OCI-LY7 (cell line): Measurements from ENCODE around the gene FOXN3.

ENCODE experiments used
- CTCF ChIP-seq: fragments of 200-600 bp; sonication (generic); conservative IDR thresholded peaks from 2 replicates; pipeline ENCODE4 v1.5.1; 2014; ENCODE audit warnings: mild to moderate bottlenecking, antibody characterized with exemption, low read length, moderate library complexity, mixed read lengths
- EZH2phosphoT487 ChIP-seq: fragments of 200-600 bp; sonication (generic); IDR thresholded peaks from 2 replicates; pipeline ENCODE4 v1.6.1; 2018; ENCODE audit warnings: low read depth, borderline replicate concordance, mild to moderate bottlenecking, mixed run types, antibody characterized with exemption, low read length, moderate library complexity, mixed read lengths

- TF ChIP-seq CTCF (no peak), EZH2phosphoT487 (no peak)
Measured at GRCh38 chr14:89415159-89415558, 1.9 kb downstream of the FOXN3 start.
